ENCODE measurements around the gene RYR3. TPM values are rescaled to one million over a fixed set of nuclear protein-coding genes. Genes with fewer than 3 reads are reported as not detected.

Gene RYR3
- total and polyA plus RNA-seq, 2 donors (not counting 1 experiment from before 2014, with no cell fraction given): 0.17 TPM; not detected in 1

DNA sequence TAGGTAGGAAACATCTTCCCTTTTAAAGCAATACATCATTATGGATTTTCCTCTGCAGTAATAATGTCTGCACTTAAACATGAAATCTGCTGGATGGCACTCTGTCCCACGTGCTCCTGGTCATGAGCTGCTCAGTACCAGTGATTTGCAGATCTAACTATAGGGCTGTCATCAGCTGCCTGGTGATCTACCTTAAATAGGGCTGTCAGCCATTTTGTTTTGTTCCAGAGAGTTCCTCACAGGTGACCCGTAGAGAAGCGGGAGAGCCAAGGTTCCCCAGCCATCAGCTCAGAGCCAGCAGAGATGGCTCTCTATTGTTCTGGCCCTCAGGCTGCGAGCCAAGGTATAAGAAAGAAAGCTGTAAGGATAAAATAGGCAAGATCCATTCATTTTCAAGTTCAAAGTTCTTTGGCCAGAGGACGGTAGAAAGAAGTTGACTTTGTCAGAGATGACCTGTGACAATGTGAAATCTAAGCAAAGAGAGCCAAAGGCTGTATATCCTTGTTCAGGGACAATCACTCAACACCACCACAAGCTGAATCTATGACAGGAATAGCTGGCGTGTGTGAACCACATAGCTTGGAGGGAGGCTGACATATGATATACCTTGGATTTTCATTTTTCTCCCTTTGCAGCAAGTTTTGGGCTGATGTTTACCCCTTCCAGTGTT is 156.5 kb downstream of the RYR3 start:
- H4K20me1 ChIP-seq (ENCODE audit: control insufficient read depth, extremely low read depth, insufficient read depth, low read length): no peaks in the 10 kb centered on the region
- H3K4me2 ChIP-seq (ENCODE audit: extremely low read depth, insufficient read depth, low read length): no peak overlapping the region
- no peaks in the 10 kb centered on the region for H3K36me3 ChIP-seq (ENCODE audit: control insufficient read depth, insufficient read depth, low read length)
- no peaks in the 10 kb centered on the region for H3K4me1 ChIP-seq (ENCODE audit: control insufficient read depth, extremely low read depth, insufficient read depth, low read length)
- H3K4me3 ChIP-seq (replicated peaks in 1 of 4; ENCODE audit: control extremely low read depth in 1 of 4, insufficient read depth in 1 of 4, low read depth in 3 of 4, low read length in 4 of 4): no peak overlapping the region
- DNase-seq (ENCODE audit: low read depth in 2 of 2): no peak
- no peak overlapping the region for H3K27ac ChIP-seq (ENCODE audit: insufficient read depth, low read length)
- TF ChIP-seq, protein P1, sequence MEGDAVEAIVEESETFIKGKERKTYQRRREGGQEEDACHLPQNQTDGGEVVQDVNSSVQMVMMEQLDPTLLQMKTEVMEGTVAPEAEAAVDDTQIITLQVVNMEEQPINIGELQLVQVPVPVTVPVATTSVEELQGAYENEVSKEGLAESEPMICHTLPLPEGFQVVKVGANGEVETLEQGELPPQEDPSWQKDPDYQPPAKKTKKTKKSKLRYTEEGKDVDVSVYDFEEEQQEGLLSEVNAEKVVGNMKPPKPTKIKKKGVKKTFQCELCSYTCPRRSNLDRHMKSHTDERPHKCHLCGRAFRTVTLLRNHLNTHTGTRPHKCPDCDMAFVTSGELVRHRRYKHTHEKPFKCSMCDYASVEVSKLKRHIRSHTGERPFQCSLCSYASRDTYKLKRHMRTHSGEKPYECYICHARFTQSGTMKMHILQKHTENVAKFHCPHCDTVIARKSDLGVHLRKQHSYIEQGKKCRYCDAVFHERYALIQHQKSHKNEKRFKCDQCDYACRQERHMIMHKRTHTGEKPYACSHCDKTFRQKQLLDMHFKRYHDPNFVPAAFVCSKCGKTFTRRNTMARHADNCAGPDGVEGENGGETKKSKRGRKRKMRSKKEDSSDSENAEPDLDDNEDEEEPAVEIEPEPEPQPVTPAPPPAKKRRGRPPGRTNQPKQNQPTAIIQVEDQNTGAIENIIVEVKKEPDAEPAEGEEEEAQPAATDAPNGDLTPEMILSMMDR (conservative IDR thresholded peaks at IDR 0.05 in 1 of 2, IDR thresholded peaks at IDR 0.05 in 1 of 2; ENCODE audit: low read depth in 1 of 2, low read length in 2 of 2): no peak
- no peak for TF ChIP-seq EZH2 (IDR thresholded peaks at IDR 0.05; ENCODE audit: low read length, missing control alignments)
- H3K9me3 ChIP-seq (ENCODE audit: control insufficient read depth, insufficient read depth, low read depth, low read length): no peaks in the 10 kb centered on the region
- no peaks in the 10 kb centered on the region for H3K79me2 ChIP-seq (ENCODE audit: control insufficient read depth, insufficient read depth, low read length)
- no peak overlapping the region for H3K9ac ChIP-seq (ENCODE audit: insufficient read depth, low read length)
- no peak overlapping the region for H2AFZ ChIP-seq (ENCODE audit: low read length)
- no peaks in the 10 kb centered on the region for H3K27me3 ChIP-seq (ENCODE audit: control insufficient read depth, insufficient read depth, low read length)

DNA sequence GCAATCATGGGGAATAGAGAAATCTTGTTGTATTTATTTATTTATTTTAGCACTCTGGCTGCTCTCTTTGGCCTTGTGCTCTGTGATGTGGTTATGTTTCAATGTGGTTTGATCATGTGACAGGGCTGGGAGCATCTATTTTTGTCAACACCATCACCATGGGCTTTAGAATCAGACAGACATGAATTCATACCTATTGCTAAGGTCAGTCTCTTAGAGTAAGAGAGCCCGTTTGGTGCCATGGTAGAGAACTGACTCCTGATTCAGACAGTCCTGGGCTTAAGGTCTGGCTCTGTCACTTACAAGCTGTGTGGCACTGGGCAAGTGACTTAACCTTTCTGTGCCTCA is 157.0 kb downstream of the RYR3 start:
- Histone ChIP-seq H3K36me3 (ENCODE audit: control insufficient read depth, insufficient read depth, low read length) (no peaks in the 10 kb centered on the region), H3K4me3 (replicated peaks in 1 of 4; ENCODE audit: control extremely low read depth in 1 of 4, insufficient read depth in 1 of 4, low read depth in 3 of 4, low read length in 4 of 4) (no peak overlapping the region), H3K9ac (ENCODE audit: insufficient read depth, low read length) (no peak overlapping the region), H4K20me1 (ENCODE audit: control insufficient read depth, extremely low read depth, insufficient read depth, low read length) (no peaks in the 10 kb centered on the region), H3K4me1 (ENCODE audit: control insufficient read depth, extremely low read depth, insufficient read depth, low read length) (no peaks in the 10 kb centered on the region), H3K9me3 (ENCODE audit: control insufficient read depth, insufficient read depth, low read depth, low read length) (no peaks in the 10 kb centered on the region), H3K79me2 (ENCODE audit: control insufficient read depth, insufficient read depth, low read length) (no peaks in the 10 kb centered on the region), H3K27ac (ENCODE audit: insufficient read depth, low read length) (no peak overlapping the region), H3K4me2 (ENCODE audit: extremely low read depth, insufficient read depth, low read length) (no peak overlapping the region), H3K27me3 (ENCODE audit: control insufficient read depth, insufficient read depth, low read length) (no peaks in the 10 kb centered on the region), H2AFZ (ENCODE audit: low read length) (no peak overlapping the region)
- no peak for DNase-seq (ENCODE audit: low read depth in 2 of 2)
- TF ChIP-seq, protein P1 (conservative IDR thresholded peaks at IDR 0.05 in 1 of 2, IDR thresholded peaks at IDR 0.05 in 1 of 2; ENCODE audit: low read depth in 1 of 2, low read length in 2 of 2): no peak
- no peak for TF ChIP-seq EZH2 (IDR thresholded peaks at IDR 0.05; ENCODE audit: low read length, missing control alignments)

DNA sequence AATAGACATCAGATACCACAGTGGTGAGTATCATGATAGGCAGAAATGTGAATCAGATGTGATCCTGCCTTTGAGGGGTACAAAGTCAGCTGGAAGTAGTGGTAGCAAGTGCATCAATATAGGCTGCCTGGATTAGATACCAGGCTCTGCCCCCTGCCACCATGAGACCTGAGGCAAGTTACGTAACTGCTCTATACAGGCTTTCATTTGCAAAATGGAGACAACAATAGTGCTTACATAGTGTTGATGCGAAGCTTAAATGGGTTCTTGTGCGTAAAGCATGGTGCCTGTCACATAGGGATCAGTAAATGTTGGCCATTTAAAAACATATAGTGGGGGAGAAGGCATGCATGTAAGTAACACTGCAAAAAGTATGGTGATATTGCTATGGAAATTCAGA is 158.0 kb downstream of the RYR3 start:
- Histone ChIP-seq H3K4me1 (ENCODE audit: control insufficient read depth, extremely low read depth, insufficient read depth, low read length) (no peaks in the 10 kb centered on the region), H4K20me1 (ENCODE audit: control insufficient read depth, extremely low read depth, insufficient read depth, low read length) (no peaks in the 10 kb centered on the region), H3K9me3 (ENCODE audit: control insufficient read depth, insufficient read depth, low read depth, low read length) (no peaks in the 10 kb centered on the region), H3K79me2 (ENCODE audit: control insufficient read depth, insufficient read depth, low read length) (no peaks in the 10 kb centered on the region), H3K27me3 (ENCODE audit: control insufficient read depth, insufficient read depth, low read length) (no peaks in the 10 kb centered on the region), H3K36me3 (ENCODE audit: control insufficient read depth, insufficient read depth, low read length) (no peaks in the 10 kb centered on the region), H3K9ac (ENCODE audit: insufficient read depth, low read length) (no peak overlapping the region), H3K4me3 (replicated peaks in 1 of 4; ENCODE audit: control extremely low read depth in 1 of 4, insufficient read depth in 1 of 4, low read depth in 3 of 4, low read length in 4 of 4) (no peak overlapping the region), H2AFZ (ENCODE audit: low read length) (no peak overlapping the region), H3K27ac (ENCODE audit: insufficient read depth, low read length) (no peak overlapping the region), H3K4me2 (ENCODE audit: extremely low read depth, insufficient read depth, low read length) (no peak overlapping the region)
- TF ChIP-seq, protein P1 (conservative IDR thresholded peaks at IDR 0.05 in 1 of 2, IDR thresholded peaks at IDR 0.05 in 1 of 2; ENCODE audit: low read depth in 1 of 2, low read length in 2 of 2): no peak
- TF ChIP-seq EZH2 (IDR thresholded peaks at IDR 0.05; ENCODE audit: low read length, missing control alignments): no peak
- no peak for DNase-seq (ENCODE audit: low read depth in 2 of 2)
